HS-27A (cell line): ENCODE results near the gene NUP214.
"Not testable (repeated sequence)": the region's sequence is repeated elsewhere in the genome, so short reads cannot be mapped to it uniquely, and the experiment has no call there.

Source experiments
- DNase-seq: peaks from one replicate; pipeline ENCODE4 v3.0.0-alpha.2; 2012; ENCODE audit warnings: low read depth, missing footprints

The NUP214 gene

DNA sequence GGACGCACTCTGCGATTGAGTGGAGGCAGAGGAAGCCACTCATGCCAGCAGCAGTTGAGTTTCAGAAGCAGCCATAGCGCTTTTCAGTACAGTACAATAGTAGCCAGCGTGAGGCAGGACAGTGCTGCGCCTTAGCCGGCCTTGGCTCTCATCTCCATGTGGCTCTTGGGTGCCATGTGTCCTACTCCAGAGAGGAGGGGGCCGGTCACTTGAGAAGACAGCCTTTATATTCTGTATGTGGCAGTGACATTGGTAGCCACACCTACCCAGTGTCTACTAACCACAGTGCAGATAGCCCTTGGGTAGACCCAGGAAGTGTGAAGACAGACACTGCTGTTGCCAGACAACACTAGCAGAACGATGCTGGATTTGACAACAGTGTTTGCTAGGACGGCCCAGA is 108.6 kb downstream of the NUP214 start:
- DNase-seq = no peak

GRCh38 chr9:131234799-131235479 is 109.6 kb downstream of the NUP214 start:
- DNase-seq = no peak

DNA sequence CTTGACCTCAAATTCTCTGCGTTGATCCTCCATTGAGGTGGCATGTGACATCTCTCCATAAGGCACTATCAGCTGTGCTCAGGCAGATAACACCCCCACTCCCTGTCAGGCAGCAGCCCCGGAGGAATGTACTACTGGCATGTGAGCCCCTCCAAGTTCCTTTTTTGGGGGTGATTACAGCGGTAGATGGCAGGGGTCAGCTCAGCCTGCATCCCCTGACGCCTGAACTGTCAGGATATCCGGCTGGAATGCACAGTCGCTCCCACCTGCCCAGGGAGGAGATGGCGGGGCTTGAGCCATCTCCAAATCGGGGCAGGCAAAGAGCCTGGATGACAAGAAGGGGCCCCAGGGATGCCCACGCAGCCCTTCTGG is 110.1 kb downstream of the NUP214 start:
- DNase-seq = no peak

GRCh38 chr9:131236161-131236560 is 110.8 kb downstream of the NUP214 start:
- DNase-seq = no peak

GRCh38 chr9:131236761-131237160 is 111.4 kb downstream of the NUP214 start:
- no peak for DNase-seq

- no peak for DNase-seq
Observed at GRCh38 chr9:131237291-131237690, 111.9 kb downstream of the NUP214 start.

GRCh38 chr9:131237931-131238401 is 112.6 kb downstream of the NUP214 start:
- DNase-seq = no peak

DNA sequence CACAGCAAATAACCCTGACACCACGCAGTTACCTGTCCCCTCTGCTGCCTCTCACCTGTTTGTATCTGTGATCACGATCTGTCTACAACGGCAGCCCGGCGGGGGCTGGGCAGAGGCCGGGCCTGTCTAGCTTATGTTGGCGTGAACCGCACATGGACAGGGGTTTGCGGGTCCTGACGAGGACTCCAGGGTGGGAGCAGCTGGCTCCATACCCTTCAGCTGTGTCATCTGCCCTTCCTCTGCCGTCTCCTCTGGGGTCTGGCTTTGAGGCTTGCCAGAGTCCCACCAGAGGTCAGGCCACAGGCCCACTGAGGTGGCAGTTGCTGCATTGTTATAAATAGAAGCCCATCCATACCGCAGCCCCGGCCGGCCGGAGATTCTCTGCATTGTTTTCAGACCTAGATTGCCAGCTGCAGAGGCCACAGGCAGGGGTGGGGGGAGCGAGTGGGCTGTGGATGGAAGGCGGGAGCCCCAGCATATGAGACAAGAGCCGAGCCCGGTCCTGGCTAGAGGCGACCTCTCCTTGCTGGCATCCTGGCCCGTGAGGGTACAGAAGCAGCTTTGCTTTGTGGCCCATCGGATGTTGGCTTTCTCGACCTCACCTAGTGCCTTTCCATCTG is 113.1 kb downstream of the NUP214 start:
- DNase-seq = no peak

- no peak for DNase-seq
Observed at GRCh38 chr9:131239161-131239975, 114.0 kb downstream of the NUP214 start.

- no peak for DNase-seq
Observed at GRCh38 chr9:131240047-131240921, 114.9 kb downstream of the NUP214 start.

DNA sequence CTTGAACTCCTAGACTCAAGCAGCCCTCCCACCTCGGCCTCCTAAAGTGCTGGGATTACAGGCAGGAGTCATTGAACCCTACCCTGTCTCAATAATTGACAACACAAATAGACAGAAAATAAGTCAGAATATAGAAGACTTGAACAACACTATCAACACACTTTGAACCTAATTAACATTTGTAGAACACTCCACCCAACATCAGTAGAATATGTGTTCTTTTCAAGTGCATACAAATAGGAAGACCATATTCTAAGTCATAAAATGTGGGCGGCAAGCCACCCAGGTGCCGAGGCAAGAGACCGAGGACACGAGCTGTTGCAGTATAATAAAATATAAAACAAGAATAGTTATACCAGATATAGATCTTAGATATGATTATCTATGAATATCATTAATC is 118.9 kb downstream of the NUP214 start:
- not testable (repeated sequence) for DNase-seq

DNA sequence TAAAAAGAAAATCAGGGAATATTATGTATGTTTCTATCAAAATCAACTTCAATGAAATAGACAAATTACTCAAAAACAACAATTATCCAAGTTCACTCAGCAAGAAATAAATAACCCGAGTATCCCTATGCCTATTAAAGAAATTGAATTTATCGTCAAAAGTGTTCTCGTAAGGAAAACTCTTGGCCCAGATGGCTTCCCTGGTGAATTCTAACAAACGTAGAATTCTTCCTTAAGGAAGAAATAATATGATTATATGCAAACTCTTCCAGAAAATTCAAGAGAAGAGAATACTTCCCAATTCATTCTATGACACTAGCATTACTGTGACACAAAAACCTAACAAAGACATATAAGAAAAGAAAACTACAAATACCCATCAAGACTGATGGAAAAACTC is 121.2 kb downstream of the NUP214 start:
- DNase-seq = no peak

GRCh38 chr9:131252120-131252519 is 126.7 kb downstream of the NUP214 start:
- DNase-seq = no peak

GRCh38 chr9:131253891-131254491 is 128.6 kb downstream of the NUP214 start:
- no peak for DNase-seq

- no peak for DNase-seq
Observed at GRCh38 chr9:131254626-131255025, 129.2 kb downstream of the NUP214 start.

DNA sequence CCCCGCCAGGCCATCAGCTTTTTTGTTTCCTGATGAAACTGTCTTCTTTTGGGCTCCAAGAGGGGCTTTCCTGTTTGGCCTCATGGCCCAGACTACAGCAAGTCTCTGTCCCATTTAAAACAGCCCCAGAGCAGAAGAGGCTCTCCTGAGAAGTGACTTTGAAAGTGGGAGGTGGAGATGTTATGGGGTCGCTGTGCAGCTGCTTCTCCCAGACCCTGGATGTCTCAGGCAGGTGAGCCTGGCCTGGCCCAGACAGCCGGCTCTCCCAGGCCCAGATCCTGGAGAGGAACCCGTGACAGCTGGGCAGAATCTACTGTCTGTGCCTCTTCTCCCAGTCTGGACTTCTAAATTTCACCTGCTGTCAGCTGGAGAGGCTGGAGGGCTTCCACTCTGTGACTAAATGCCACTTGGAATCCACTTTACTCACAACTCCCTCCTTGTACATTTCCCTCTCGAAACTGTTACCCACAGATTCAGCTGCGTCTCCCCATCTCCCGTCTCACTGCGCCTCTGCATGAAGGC is 130.4 kb downstream of the NUP214 start:
- DNase-seq = no peak

GRCh38 chr9:131257266-131258025 is 132.1 kb downstream of the NUP214 start:
- DNase-seq = no peak

DNA sequence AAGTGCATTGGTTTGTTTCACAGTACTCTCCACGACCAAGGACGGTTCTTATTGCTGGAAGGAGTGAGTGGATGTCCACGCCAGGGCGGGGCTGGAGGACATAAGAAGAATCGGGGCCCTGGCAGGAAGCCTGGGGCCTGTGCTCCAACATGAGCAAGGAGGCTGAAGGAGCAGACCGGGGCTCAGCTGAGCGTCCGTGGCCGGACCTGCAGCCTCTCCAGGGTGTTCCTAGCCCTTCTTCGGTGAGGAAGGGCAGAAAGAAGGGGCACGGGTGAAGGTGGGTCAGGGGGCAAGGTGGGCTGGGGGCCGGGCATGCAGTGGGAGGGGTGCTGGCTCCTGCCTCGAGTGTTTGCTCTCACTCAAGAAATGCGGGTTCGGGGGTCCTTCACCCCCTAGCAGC is 132.8 kb downstream of the NUP214 start:
- no peak for DNase-seq

DNA sequence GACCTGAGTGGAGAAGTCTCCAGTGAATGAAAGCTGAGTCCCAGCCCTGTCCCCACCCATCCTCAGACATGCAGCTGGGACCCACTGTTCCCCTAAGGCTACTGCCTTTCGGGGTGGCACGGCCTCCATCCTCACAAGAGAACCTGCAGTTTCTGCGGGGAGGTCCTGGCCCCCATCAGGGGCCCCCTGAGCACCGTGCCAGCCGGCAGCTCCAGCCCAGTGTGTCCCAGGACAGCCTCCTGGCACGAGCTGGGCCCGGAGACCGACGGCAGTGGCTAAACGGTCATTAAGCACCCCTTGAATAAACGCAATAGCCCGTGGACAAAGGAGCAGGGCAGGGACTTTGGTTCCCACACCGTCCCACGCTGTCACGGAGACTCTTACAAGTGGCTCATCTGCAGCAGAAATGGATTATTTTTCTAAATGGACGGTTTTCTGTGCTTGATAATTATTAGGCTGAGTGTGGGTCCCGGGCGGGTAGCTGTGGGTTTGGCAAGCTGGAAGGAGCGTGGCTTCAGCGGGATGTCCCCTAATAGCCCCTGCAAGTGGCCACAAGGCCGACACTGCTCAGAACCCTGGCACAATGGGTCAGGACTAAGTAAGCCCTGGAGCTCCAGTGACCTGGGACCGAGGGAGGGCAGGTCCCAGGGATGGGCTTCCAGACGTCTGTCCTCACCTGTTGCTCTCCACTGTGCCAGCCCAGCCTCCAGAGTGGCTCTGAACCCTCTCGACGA is 133.5 kb downstream of the NUP214 start:
- no peak for DNase-seq

- DNase-seq = no peak
Observed at GRCh38 chr9:131259432-131259898, 134.1 kb downstream of the NUP214 start.
